HepG2 (cell line): ENCODE measurements around the gene VRK1. TPM values are rescaled to one million over a fixed set of nuclear protein-coding genes. Genes with fewer than 3 reads are reported as not detected.
A peak's percentile ranks its signal among the peaks of the same experiment; 100 is the strongest.

Experiments used
- ATF1 ChIP-seq: IDR thresholded peaks from 2 replicates; pipeline ENCODE4 v1.6.1; 2016; ENCODE audit warnings: mild to moderate bottlenecking, control low read depth
- CBX1 ChIP-seq: IDR thresholded peaks from one replicate; pipeline ENCODE4 v1.6.1; 2016; ENCODE audit warnings: antibody characterized with exemption, low read depth
- DR1 ChIP-seq: sonication (generic); formaldehyde crosslinking; IDR thresholded peaks from 2 replicates; pipeline ENCODE4 v1.8.0; 2021; ENCODE audit warnings: mild to moderate bottlenecking, missing genetic modification reagents, inconsistent platforms
- ETV5 ChIP-seq: IDR thresholded peaks from 2 replicates; pipeline ENCODE4 v1.6.1; 2018; ENCODE audit warnings: missing biosample characterization, missing genetic modification reagents, inconsistent platforms, borderline replicate concordance
- HDAC1 ChIP-seq: sonication (generic); formaldehyde crosslinking; IDR thresholded peaks from 2 replicates; pipeline ENCODE4 v1.5.1; 2020; ENCODE audit warnings: mild to moderate bottlenecking, missing genetic modification reagents
- PHF20 ChIP-seq: sonication (generic); formaldehyde crosslinking; IDR thresholded peaks from 2 replicates; pipeline ENCODE4 v1.5.0; 2020; ENCODE audit warnings: mild to moderate bottlenecking, missing genetic modification reagents
- REL ChIP-seq: sonication (generic); formaldehyde crosslinking; conservative IDR thresholded peaks from 2 replicates; pipeline ENCODE4 v1.8.0; 2022; ENCODE audit warnings: mild to moderate bottlenecking, missing genetic modification reagents, moderate library complexity
- REPIN1 ChIP-seq: sonication (generic); formaldehyde crosslinking; IDR thresholded peaks from 2 replicates; pipeline ENCODE4 v1.8.0; 2022; ENCODE audit warnings: missing genetic modification reagents, low read depth, mild to moderate bottlenecking, borderline replicate concordance
- RXRA ChIP-seq: sonication (generic); formaldehyde crosslinking; IDR thresholded peaks from 2 replicates; pipeline ENCODE4 v1.5.1; 2020; ENCODE audit warnings: missing genetic modification reagents
- SRSF9 ChIP-seq: fragments of 200-400 bp; formaldehyde crosslinking; IDR thresholded peaks from 2 replicates; pipeline ENCODE4 v1.6.1; 2018; ENCODE audit warnings: borderline replicate concordance, mild to moderate bottlenecking, low read depth, low read length; ENCODE audit not compliant: insufficient read depth, poor library complexity, severe bottlenecking
- ZFP36 ChIP-seq: fragments of 150-350 bp; IDR thresholded peaks from 2 replicates; pipeline ENCODE4 v1.6.1; 2018; ENCODE audit warnings: borderline replicate concordance, low read length, low read depth; ENCODE audit not compliant: partially characterized antibody
- ZMYM4 ChIP-seq: sonication (generic); formaldehyde crosslinking; IDR thresholded peaks from 2 replicates; pipeline ENCODE4 v1.8.1; 2023; ENCODE audit warnings: mild to moderate bottlenecking, missing genetic modification reagents
- ZNF333 ChIP-seq: sonication (generic); formaldehyde crosslinking; IDR thresholded peaks from 2 replicates; pipeline ENCODE4 v1.4.0; 2020; ENCODE audit warnings: mild to moderate bottlenecking, missing genetic modification reagents, borderline replicate concordance
- ZNF496 ChIP-seq: sonication (generic); formaldehyde crosslinking; IDR thresholded peaks from 2 replicates; pipeline ENCODE4 v1.8.1; 2023; ENCODE audit warnings: mild to moderate bottlenecking, moderate library complexity, missing genetic modification reagents; ENCODE audit not compliant: insufficient replicate concordance
- ZNF614 ChIP-seq: IDR thresholded peaks from 2 replicates; pipeline ENCODE4 v1.6.1; 2018; ENCODE audit warnings: missing biosample characterization, missing genetic modification reagents, inconsistent platforms, borderline replicate concordance
- ZNF713 ChIP-seq: sonication (generic); formaldehyde crosslinking; IDR thresholded peaks from 2 replicates; pipeline ENCODE4 v1.4.0; 2020; ENCODE audit warnings: mild to moderate bottlenecking, missing genetic modification reagents
- ZSCAN5A ChIP-seq: sonication (generic); formaldehyde crosslinking; IDR thresholded peaks from 2 replicates; pipeline ENCODE4 v1.8.0; 2022; ENCODE audit warnings: mild to moderate bottlenecking, missing genetic modification reagents, borderline replicate concordance
- polyA plus RNA-seq, 8 experiments: library from polyadenylated mRNA; depleted of rRNA in 3 of 8; stranded (reverse) in 7 of 8; unstranded in 1 of 8; fragments of >200 nt; fragmentation: Illumina TruSeq in 4 of 8; extraction: Trizol in 4 of 8; gene quantifications; 2 replicates each; pipeline versions ENCODE4 v1.2.1 to v1.2.3, GENCODE V29; 2011 to 2016; ENCODE audit warnings: low read depth in 4 of 8, missing spikeins in 1 of 8, mixed read lengths in 1 of 8; ENCODE audit not compliant: insufficient read depth in 1 of 8
- total RNA-seq, 5 experiments: library from RNA; depleted of rRNA; stranded (reverse); fragments of >200 nt; fragmentation: Illumina TruSeq; extraction: Trizol; gene quantifications; 2 replicates each; pipeline ENCODE4 v1.2.3, GENCODE V29; 2016; ENCODE audit warnings: low read depth in 1 of 5
- TF ChIP-seq, protein P1 (sequence below): sonication (generic); formaldehyde crosslinking; IDR thresholded peaks from 2 replicates; pipeline ENCODE4 v1.4.0; 2020; ENCODE audit warnings: mild to moderate bottlenecking, missing genetic modification reagents, borderline replicate concordance
- TF ChIP-seq, protein P2 (sequence below): sonication (generic); formaldehyde crosslinking; IDR thresholded peaks from 2 replicates; pipeline ENCODE4 v1.4.0; 2020; ENCODE audit warnings: missing genetic modification reagents; ENCODE audit errors: not compliant biosample characterization
- TF ChIP-seq, protein P3 (sequence below): sonication (generic); formaldehyde crosslinking; IDR thresholded peaks from 2 replicates; pipeline ENCODE4 v1.8.1; 2023; ENCODE audit warnings: mild to moderate bottlenecking, missing genetic modification reagents, borderline replicate concordance
- TF ChIP-seq, protein P4 (sequence below): sonication (generic); formaldehyde crosslinking; IDR thresholded peaks from 2 replicates; pipeline ENCODE4 v1.5.0; 2020; ENCODE audit warnings: missing genetic modification reagents
- TF ChIP-seq, protein P5 (sequence below): sonication (generic); formaldehyde crosslinking; IDR thresholded peaks from 2 replicates; pipeline ENCODE4 v1.4.0; 2020; ENCODE audit warnings: missing genetic modification reagents

Gene VRK1
- total and polyA plus RNA-seq, 2 of the 13 experiments (the other 11 are each of a cell fraction or from before 2014, with no cell fraction given), result 7.9 to 51.3 TPM

DNA sequence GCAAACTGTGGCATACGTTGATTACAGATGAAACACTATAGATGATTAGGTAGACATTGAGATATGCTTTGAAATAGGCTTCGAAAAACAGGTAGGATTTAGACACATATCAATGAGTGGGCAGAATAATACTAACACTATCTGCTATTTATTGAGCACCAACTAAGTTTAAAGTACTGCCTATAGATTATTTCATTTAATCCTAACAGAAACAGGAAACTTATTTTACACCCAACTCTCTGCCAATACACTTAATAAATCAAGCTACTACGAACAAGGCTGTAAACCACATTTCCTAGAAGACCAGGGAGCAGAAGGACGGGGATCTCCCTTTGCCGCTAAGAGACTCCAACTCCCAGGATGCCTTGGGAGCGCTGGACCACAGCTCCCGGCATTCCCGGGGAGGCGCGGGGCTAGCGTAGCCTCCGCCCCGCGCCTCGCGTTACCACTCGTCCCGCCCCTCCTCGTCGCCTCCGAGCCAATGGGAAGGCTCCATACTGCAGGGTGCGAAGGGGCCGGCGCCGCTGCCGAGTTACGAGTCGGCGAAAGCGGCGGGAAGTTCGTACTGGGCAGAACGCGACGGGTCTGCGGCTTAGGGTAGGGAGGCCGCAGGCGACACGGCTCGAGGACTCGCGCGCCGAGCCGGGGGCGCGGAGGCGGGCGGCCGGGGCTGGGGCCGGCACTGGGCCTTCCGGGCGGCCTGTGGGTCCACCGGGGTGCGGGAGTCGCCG is at the start of gene VRK1 (continued):
- TF ChIP-seq, protein P1, sequence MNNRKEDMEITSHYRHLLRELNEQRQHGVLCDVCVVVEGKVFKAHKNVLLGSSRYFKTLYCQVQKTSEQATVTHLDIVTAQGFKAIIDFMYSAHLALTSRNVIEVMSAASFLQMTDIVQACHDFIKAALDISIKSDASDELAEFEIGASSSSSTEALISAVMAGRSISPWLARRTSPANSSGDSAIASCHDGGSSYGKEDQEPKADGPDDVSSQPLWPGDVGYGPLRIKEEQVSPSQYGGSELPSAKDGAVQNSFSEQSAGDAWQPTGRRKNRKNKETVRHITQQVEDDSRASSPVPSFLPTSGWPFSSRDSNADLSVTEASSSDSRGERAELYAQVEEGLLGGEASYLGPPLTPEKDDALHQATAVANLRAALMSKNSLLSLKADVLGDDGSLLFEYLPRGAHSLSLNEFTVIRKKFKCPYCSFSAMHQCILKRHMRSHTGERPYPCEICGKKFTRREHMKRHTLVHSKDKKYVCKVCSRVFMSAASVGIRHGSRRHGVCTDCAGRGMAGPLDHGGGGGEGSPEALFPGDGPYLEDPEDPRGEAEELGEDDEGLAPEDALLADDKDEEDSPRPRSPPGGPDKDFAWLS (CRISPR knock-in tag), result no peak
- TF ChIP-seq ZSCAN5A, result no peak
- TF ChIP-seq ATF1, result peak; percentile 80
- TF ChIP-seq ZNF333 (CRISPR knock-in tag), result no peak
- TF ChIP-seq DR1 (CRISPR knock-in tag), result no peak; the same call in 1 of the 2 replicates
- peak; percentile 89; the same call in 1 of the 2 replicates for TF ChIP-seq REL (CRISPR knock-in tag)
- TF ChIP-seq, protein P2, sequence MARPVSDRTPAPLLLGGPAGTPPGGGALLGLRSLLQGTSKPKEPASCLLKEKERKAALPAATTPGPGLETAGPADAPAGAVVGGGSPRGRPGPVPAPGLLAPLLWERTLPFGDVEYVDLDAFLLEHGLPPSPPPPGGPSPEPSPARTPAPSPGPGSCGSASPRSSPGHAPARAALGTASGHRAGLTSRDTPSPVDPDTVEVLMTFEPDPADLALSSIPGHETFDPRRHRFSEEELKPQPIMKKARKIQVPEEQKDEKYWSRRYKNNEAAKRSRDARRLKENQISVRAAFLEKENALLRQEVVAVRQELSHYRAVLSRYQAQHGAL (CRISPR knock-in tag), result no peak
- TF ChIP-seq HDAC1 (CRISPR knock-in tag), result peak; percentile 98
- TF ChIP-seq ZNF496 (CRISPR knock-in tag), result no peak
- TF ChIP-seq, protein P3, sequence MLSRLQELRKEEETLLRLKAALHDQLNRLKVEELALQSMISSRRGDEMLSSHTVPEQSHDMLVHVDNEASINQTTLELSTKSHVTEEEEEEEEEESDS (CRISPR knock-in tag), result no peak
- no peak for TF ChIP-seq REPIN1 (CRISPR knock-in tag)
- TF ChIP-seq ZMYM4 (CRISPR knock-in tag), result peak; percentile 84
- no peak for TF ChIP-seq RXRA (CRISPR knock-in tag)
- TF ChIP-seq, protein P4, sequence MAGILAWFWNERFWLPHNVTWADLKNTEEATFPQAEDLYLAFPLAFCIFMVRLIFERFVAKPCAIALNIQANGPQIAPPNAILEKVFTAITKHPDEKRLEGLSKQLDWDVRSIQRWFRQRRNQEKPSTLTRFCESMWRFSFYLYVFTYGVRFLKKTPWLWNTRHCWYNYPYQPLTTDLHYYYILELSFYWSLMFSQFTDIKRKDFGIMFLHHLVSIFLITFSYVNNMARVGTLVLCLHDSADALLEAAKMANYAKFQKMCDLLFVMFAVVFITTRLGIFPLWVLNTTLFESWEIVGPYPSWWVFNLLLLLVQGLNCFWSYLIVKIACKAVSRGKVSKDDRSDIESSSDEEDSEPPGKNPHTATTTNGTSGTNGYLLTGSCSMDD (CRISPR knock-in tag), result no peak
- TF ChIP-seq ZNF614, result no peak
- no peak for TF ChIP-seq SRSF9
- no peak for TF ChIP-seq ZNF713
- peak; percentile 12; the same call in 1 of the 2 replicates for TF ChIP-seq ETV5 (CRISPR knock-in tag)
- TF ChIP-seq ZFP36, result no peak
- TF ChIP-seq CBX1, result no peak
- TF ChIP-seq PHF20, result peak; percentile 69
- TF ChIP-seq, protein P5, sequence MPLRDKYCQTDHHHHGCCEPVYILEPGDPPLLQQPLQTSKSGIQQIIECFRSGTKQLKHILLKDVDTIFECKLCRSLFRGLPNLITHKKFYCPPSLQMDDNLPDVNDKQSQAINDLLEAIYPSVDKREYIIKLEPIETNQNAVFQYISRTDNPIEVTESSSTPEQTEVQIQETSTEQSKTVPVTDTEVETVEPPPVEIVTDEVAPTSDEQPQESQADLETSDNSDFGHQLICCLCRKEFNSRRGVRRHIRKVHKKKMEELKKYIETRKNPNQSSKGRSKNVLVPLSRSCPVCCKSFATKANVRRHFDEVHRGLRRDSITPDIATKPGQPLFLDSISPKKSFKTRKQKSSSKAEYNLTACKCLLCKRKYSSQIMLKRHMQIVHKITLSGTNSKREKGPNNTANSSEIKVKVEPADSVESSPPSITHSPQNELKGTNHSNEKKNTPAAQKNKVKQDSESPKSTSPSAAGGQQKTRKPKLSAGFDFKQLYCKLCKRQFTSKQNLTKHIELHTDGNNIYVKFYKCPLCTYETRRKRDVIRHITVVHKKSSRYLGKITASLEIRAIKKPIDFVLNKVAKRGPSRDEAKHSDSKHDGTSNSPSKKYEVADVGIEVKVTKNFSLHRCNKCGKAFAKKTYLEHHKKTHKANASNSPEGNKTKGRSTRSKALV (CRISPR knock-in tag), result no peak
